HG02981 (cell line): ENCODE results near the gene ATG7.
"Not testable (repeated sequence)": the region's sequence is repeated elsewhere in the genome, so short reads cannot be mapped to it uniquely, and the experiment has no call there.

Experiments
- ATAC-seq: cut with Tn5 transposase; IDR thresholded peaks from one replicate; pipeline ENCODE4 v1.9.1; 2021; ENCODE audit warnings: mild to moderate bottlenecking, moderate library complexity; ENCODE audit not compliant: unreplicated experiment

Gene ATG7

DNA sequence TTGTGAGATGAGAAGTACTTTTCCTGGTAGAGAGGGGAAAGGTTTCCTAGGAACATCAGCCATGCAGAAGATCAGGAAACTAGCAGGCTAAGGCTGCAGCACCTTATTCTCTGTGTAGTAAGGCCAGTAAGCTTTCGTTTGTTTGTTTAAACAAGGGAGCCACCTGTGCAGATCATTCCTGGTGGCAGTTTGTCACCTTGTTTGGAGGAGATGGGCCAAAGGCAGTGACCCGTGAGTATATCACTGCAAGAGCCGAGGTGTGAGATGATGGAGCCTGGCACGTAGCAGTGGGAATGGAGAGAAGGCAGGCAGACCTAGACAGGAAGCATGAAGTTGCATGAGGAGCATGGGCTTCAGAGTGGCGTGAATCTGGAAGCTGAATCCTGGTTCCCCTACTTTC lies 19.6 kb downstream of the ATG7 start:
- ATAC-seq = no peak

GRCh38 chr3:11297126-11297525 lies 24.9 kb downstream of the ATG7 start:
- ATAC-seq = no peak

- peak; percentile 96 for ATAC-seq
Measured at GRCh38 chr3:11300970-11301369, 28.8 kb downstream of the ATG7 start.

- no peak for ATAC-seq
Measured at GRCh38 chr3:11302444-11302843, 30.2 kb downstream of the ATG7 start.

GRCh38 chr3:11304175-11304574 lies 32.0 kb downstream of the ATG7 start:
- no peak for ATAC-seq

GRCh38 chr3:11305509-11305908 lies 33.3 kb downstream of the ATG7 start:
- ATAC-seq = no peak

DNA sequence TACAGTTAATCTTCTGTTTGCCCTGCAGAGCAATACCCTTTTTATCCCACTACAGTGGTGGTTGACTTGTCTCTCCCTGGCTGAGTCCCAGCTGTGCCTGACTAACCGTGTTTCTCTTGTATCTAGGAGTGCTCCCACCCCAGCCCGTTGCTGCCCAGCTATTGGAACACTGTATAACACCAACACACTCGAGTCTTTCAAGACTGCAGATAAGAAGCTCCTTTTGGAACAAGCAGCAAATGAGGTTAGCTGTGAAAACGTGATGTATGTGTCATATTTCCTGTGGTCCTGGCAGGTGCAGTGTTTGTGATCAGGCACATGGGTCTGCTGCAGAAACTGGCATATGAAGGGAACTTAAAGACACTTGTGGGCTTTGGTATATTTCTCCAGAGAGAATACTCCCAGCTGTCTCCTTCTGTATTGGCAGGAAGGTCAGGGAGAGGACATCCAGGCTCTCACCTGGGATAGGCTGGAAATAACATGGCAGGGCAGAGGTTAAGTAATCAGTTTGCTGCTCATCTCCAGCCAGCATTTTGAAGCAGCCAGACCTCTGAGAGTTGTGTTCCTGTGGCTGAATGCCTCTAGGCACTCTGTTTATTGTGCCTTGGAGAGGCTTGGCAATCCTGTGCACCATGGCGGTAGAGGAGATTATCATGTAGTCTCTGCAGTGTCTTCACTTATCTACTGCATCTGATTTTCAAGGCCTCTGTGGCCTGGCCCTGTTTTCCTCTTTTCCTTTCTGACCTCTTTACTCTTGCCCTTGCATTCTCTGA lies 34.8 kb downstream of the ATG7 start:
- ATAC-seq = peak; percentile 72

- no peak for ATAC-seq
Measured at GRCh38 chr3:11307830-11308432, 35.7 kb downstream of the ATG7 start.

DNA sequence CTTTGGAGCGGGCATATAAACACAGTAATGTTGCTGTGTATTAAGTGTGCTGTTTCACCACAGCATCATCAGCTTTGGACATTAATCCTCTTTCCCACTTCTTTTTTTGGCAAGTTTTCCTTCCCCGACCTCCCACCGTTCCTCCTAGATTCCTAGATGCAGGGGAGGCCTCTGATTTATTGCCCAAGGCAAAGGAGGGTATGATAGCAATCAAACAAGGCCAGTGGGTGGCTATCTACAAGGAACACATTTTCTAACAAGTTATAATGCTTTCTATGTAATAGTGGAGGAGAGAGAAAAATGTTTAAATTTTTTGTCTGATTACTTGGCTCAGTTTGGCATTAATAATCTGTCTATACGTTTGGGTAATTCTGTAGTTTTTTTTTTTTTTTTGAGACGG lies 38.1 kb downstream of the ATG7 start:
- no peak for ATAC-seq

DNA sequence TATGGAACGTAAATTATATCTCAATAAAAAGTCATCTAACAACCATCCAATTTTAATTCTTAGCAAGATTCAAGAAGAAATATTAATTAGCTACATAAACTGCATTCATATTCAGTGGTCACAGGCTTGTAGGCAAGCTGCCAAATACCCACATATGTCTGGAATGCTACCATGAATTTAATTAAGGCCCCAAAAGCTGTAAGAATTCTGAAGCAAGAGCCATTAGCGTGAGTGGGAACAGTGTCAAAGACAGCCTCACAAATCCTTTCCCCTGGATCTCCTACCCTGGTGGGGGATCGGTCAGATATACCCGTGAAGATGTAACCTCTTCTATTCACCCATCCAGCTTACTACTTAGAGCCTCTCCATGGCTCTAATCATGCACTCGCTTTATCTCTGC lies 40.0 kb downstream of the ATG7 start:
- no peak for ATAC-seq

- ATAC-seq = no peak
Measured at GRCh38 chr3:11317300-11317699, 45.1 kb downstream of the ATG7 start.

DNA sequence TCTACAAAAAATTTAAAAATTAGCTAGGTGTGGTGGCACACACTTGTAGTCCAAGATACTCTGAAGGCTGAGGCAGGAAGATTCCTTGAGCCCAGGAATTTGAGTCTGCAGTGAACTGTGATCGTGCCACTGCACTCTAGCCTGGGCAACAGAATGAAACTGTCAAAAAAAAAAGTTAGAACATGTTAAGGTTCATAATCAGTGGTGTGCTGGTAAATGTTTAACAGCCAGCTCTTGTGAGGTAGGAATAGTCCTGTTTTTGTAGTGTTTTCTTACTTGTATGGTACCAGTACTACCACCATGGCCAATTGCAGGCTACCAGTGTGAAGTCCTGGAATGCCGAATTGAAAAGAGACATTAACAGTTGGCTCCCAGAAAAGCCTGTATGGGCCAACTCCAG lies 50.7 kb downstream of the ATG7 start:
- no peak for ATAC-seq

DNA sequence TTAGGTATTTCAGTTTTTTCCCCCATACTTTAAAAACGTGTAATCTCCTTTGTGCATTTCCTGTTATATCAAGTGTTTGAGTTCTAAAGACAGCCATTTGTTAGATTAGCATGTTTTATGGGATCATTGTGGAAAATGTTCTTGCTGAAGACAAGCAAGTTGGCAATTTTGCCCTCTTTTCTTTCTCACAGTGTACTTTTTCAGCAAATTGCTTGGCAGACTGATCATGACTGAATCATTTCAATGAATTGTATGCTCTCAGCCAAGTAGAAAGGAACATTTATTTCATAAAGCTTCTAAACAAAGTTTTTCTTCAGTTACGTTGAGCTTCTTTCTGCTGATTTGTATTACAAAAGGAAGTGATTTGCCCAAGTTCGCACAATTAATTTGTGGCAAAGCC lies 51.6 kb downstream of the ATG7 start:
- ATAC-seq = no peak

- ATAC-seq = no peak
Measured at GRCh38 chr3:11327619-11328018, 55.4 kb downstream of the ATG7 start.

GRCh38 chr3:11328196-11328945 lies 56.2 kb downstream of the ATG7 start:
- no peak for ATAC-seq

DNA sequence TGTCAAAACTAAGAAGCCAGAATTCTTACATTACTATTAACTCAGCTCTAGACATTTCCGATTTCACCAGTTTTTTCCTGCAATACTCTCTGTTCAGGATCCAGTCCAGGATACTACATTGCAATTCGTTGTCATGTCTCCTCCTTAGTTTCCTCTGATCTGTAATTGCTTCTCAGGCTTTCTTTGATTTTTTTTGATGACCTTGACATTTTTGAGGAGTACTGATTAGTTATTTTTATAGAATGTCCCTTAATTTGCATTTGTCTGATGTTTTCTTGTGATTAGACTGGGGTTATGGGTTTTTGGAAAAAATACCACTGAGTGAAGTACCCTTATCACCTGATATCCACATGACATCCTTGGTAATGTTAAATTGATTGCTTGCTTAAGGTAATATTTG lies 57.6 kb downstream of the ATG7 start:
- no peak for ATAC-seq

- no peak for ATAC-seq
Measured at GRCh38 chr3:11331101-11331500, 58.9 kb downstream of the ATG7 start.

DNA sequence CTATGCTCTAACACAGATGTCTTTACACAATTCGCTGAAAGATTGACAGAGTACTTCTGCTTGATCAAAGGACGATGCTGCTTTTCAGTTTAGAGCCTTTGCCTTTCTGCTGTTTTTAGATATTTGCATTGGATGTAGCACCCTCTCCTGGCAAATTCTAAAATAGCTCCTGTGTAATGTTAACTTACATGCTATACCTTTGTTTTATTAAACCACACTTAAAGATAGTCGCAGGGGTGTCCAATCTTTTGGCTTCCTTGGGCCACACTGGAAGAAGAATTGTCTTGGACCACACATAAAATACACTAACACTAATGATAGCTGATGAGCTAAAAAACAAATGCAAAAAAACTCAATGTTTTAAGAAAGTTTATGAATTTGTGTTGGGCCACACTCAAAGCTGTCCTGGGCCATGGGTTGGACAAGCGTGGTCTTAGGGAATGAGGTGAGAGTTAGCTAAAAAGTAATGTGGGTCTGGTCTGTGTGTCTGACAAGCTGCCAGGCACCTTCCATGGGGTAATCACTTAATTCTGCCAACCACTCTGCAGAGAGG lies 62.9 kb downstream of the ATG7 start:
- no peak for ATAC-seq

DNA sequence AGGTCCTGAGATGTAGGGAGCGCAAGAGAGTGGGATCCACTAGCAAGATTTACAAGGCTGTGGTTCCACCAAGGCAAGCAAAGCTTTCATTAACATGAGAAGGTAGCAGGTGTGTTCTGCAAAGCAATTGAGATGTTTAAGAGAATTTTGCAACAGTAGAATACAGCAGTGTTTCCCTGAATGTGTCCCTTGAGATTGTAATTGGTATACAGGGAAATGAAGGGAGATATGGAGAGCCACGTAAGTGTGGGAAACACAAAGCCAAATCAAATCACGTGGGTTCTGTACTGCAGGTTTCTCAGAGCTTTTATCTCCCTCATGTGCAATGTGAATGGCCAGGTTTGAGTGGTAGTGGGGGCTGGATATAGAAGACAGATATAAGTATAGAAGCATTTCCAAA lies 67.3 kb downstream of the ATG7 start:
- ATAC-seq = no peak

DNA sequence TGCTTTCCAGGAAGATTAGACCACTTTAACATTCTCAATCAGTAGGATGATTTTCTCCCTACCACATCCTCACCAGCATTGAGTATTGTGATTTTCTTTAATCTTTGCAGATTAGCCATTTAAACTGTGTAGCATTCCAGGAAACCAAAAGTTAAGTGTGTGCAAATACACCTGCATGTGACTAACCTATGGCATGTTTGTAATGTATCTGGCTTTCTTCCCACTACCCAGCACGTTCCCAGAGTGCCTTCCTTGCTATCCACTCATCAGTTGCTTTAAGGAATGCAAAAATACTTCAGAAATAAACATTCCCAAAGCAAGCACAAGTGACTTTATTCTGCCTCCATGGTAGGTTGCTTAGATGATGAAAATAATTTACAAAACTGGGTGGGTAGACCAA lies 74.2 kb downstream of the ATG7 start:
- no peak for ATAC-seq

DNA sequence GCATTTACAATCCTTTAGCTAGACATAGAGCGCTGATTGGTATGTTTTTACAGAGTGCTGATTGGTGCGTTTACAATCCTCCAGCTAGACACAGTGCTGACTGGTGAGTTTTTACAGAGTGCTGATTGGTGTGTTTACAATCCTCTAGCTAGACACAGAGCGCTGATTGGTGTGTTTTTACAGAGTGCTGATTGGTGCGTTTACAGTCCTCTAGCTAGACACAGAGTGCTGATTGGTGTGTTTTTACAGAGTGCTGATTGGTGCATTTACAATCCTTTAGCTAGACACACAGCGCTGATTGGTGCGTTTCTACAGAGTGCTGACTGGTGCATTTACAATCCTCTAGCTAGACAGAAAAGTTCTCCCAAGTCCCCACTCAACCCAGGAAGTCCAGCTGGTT lies 76.7 kb downstream of the ATG7 start:
- ATAC-seq = not testable (repeated sequence)

DNA sequence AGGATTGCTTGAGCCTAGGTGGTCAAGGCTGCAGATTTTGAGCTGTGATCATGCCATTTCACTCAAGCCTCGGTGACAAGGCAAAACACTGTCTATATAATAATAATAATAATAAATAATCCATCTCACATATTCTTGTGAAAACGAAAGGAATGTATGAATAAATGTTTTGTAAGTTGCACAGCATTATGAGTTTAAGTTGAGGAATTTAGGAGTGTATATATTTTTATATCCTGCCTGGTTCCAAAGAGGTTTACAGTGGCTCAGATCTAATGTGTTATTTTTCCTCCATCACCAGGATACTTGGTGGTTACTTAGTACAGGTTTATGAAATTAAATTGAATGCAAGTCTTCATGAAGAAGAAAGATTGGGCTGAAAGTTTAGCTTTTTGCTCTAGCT lies 77.2 kb downstream of the ATG7 start:
- no peak for ATAC-seq
